Peyer's patch (tissue), 4 donors: ENCODE data around the gene PDE6H. TPM values are rescaled to one million over a fixed set of nuclear protein-coding genes. Genes with fewer than 3 reads are reported as not detected.

ENCODE experiments used
- DNase-seq, 3 donors: peaks; one replicate each; pipeline ENCODE4 v3.0.0-alpha.2; 2017 to 2019
- H3K27ac ChIP-seq, 4 donors: fragments of 200-600 bp; sonication (generic); one replicate each; pipeline ENCODE4 v1.5.1; 2016 to 2019
- H3K27me3 ChIP-seq, 2 donors: fragments of 200-600 bp; sonication (generic); one replicate each; pipeline ENCODE4 v1.5.1; 2019
- H3K36me3 ChIP-seq, 3 donors: fragments of 200-600 bp; sonication (generic); one replicate each; pipeline ENCODE4 v1.5.1; 2016 to 2019
- H3K4me1 ChIP-seq, 4 donors: fragments of 200-600 bp; sonication (generic); one replicate each; pipeline ENCODE4 v1.5.1; 2016 to 2019
- H3K4me3 ChIP-seq, 4 donors: fragments of 200-600 bp; sonication (generic); 1 replicate in 3 of 4; 2 replicates in 1 of 4; pipeline ENCODE4 v1.5.1; 2016 to 2019; ENCODE audit warnings: mild to moderate bottlenecking in 1 of 4
- H3K9me3 ChIP-seq, 4 donors: fragments of 200-600 bp; sonication (generic); one replicate each; pipeline ENCODE4 v1.5.1; 2016 to 2019; ENCODE audit warnings: mild to moderate bottlenecking in 1 of 4
- CTCF ChIP-seq, 6 experiments: fragments of 450-650 bp in 4 of 6; fragments of 200-600 bp in 2 of 6; sonication (generic) in 1 of 6; IDR thresholded peaks; one replicate each; pipeline ENCODE4 v1.5.1; 2017 to 2019; ENCODE audit warnings: antibody characterized with exemption in 6 of 6, mild to moderate bottlenecking in 3 of 6, moderate library complexity in 1 of 6
- POLR2A ChIP-seq, 2 donors: fragments of 450-650 bp; IDR thresholded peaks; one replicate each; pipeline ENCODE4 v1.5.1; 2017; ENCODE audit warnings: antibody characterized with exemption in 2 of 2, mild to moderate bottlenecking in 2 of 2, moderate library complexity in 2 of 2
- total RNA-seq, 4 donors: library from RNA; depleted of rRNA; stranded (reverse); fragments of >200 nt; gene quantifications; one replicate each; pipeline ENCODE4 v1.1.0, GENCODE V29; 2016

The PDE6H gene
- total RNA-seq, 4 donors from 2014 or later = not detected

- no peak overlapping the region for H3K27ac ChIP-seq
- no peaks in the 10 kb centered on the region for H3K36me3 ChIP-seq
- no peaks in the 10 kb centered on the region for H3K4me1 ChIP-seq
- no peaks in the 10 kb centered on the region for H3K27me3 ChIP-seq
- TF ChIP-seq POLR2A (IDR thresholded peaks at IDR 0.05) (no peak), CTCF (IDR thresholded peaks at IDR 0.05) (no peak)
- no peaks in the 10 kb centered on the region for H3K9me3 ChIP-seq
- H3K4me3 ChIP-seq = no peak overlapping the region
- DNase-seq = no peak
These were observed 11.2 kb downstream of the PDE6H start for GRCh38 chr12:14984036-14984435.

- no peak overlapping the region for H3K27ac ChIP-seq
- H3K4me1 ChIP-seq = no peaks in the 10 kb centered on the region
- H3K9me3 ChIP-seq = no peaks in the 10 kb centered on the region
- TF ChIP-seq POLR2A (IDR thresholded peaks at IDR 0.05) = no peak
- TF ChIP-seq CTCF (IDR thresholded peaks at IDR 0.05) = no peak
- H3K27me3 ChIP-seq = no peaks in the 10 kb centered on the region
- no peak for DNase-seq
- no peaks in the 10 kb centered on the region for H3K36me3 ChIP-seq
- no peak overlapping the region for H3K4me3 ChIP-seq
These were observed 12.0 kb downstream of the PDE6H start for GRCh38 chr12:14984766-14985285.

GRCh38 chr12:14986449-14986848 is 13.6 kb downstream of the PDE6H start:
- Histone ChIP-seq H3K4me1 (no peaks in the 10 kb centered on the region), H3K9me3 (no peaks in the 10 kb centered on the region), H3K4me3 (no peak overlapping the region), H3K27me3 (no peaks in the 10 kb centered on the region), H3K36me3 (no peaks in the 10 kb centered on the region), H3K27ac (no peak overlapping the region)
- DNase-seq = no peak
- no peak for TF ChIP-seq CTCF (IDR thresholded peaks at IDR 0.05)
- no peak for TF ChIP-seq POLR2A (IDR thresholded peaks at IDR 0.05)

GRCh38 chr12:14988035-14988434 is 15.2 kb downstream of the PDE6H start:
- Histone ChIP-seq H3K27ac (no peak overlapping the region), H3K36me3 (no peaks in the 10 kb centered on the region), H3K27me3 (no peaks in the 10 kb centered on the region), H3K4me1 (no peaks in the 10 kb centered on the region), H3K4me3 (no peak overlapping the region), H3K9me3 (no peaks in the 10 kb centered on the region)
- no peak for DNase-seq
- TF ChIP-seq POLR2A (IDR thresholded peaks at IDR 0.05) (no peak), CTCF (IDR thresholded peaks at IDR 0.05) (no peak)

GRCh38 chr12:14989790-14990189 is 16.9 kb downstream of the PDE6H start:
- Histone ChIP-seq H3K27me3 (no peaks in the 10 kb centered on the region), H3K4me1 (no peaks in the 10 kb centered on the region), H3K4me3 (no peak overlapping the region), H3K27ac (peak overlapping the region in 1 of 4 donors; percentile 52), H3K36me3 (no peaks in the 10 kb centered on the region), H3K9me3 (no peaks in the 10 kb centered on the region)
- no peak for TF ChIP-seq POLR2A (IDR thresholded peaks at IDR 0.05)
- TF ChIP-seq CTCF (IDR thresholded peaks at IDR 0.05) = no peak
- DNase-seq = peak in 1 of 3 donors; percentile 43

- no peak for DNase-seq
- no peak overlapping the region for H3K27ac ChIP-seq
- TF ChIP-seq CTCF (IDR thresholded peaks at IDR 0.05) (no peak), POLR2A (IDR thresholded peaks at IDR 0.05) (no peak)
- H3K4me3 ChIP-seq = no peak overlapping the region
- H3K4me1 ChIP-seq = no peaks in the 10 kb centered on the region
- H3K27me3 ChIP-seq = no peaks in the 10 kb centered on the region
- H3K36me3 ChIP-seq = no peaks in the 10 kb centered on the region
- H3K9me3 ChIP-seq = no peaks in the 10 kb centered on the region
These were observed 18.2 kb downstream of the PDE6H start for GRCh38 chr12:14991069-14991468.
